ENCODE measurements around the gene LEP. TPM values are rescaled to one million over a fixed set of nuclear protein-coding genes. Genes with fewer than 3 reads are reported as not detected.

LEP gene
- total and polyA plus RNA-seq, 7 experiments from 2014 or later, result 0.10 TPM; not detected in 6

- peaks cover 9 to 35% (median 16%) of the 10 kb centered on the region in 5 donors for H3K27me3 Mint-ChIP-seq
- no peak overlapping the region for H3K27ac Mint-ChIP-seq
These were observed 23.0 kb upstream of the LEP start for GRCh38 chr7:128217967-128218652.

GRCh38 chr7:128219636-128220035, 21.4 kb upstream of the LEP start:
- no peaks in the 10 kb centered on the region for H3K36me3 Mint-ChIP-seq
- H3K4me3 Mint-ChIP-seq, result no peak overlapping the region
- intact Hi-C loops (cut with micrococcal nuclease), result no loop called here
- H3K27ac Mint-ChIP-seq, result no peak overlapping the region
- Histone ChIP-seq H3K27me3 (ENCODE audit: control insufficient read depth in 2 of 2, insufficient read depth in 2 of 2, low read length in 2 of 2) (no peaks in the 10 kb centered on the region), H3K4me3 (ENCODE audit: low read length) (no peak overlapping the region), H3K36me3 (ENCODE audit: control insufficient read depth in 2 of 3, insufficient read depth in 3 of 3, low read length in 3 of 3) (no peaks in the 10 kb centered on the region), H3K9me3 (ENCODE audit: control insufficient read depth in 2 of 3, low read length in 3 of 3) (no peaks in the 10 kb centered on the region), H3K4me1 (ENCODE audit: control insufficient read depth in 2 of 2, insufficient read depth in 2 of 2, low read length in 2 of 2) (no peaks in the 10 kb centered on the region), H3K27ac (ENCODE audit: low read depth, low read length) (no peak overlapping the region)
- ChIA-PET CTCF (no interaction called here), POLR2A (no interaction called here)
- ATAC-seq, result no peak
- peaks cover 5 to 31% (median 13%) of the 10 kb centered on the region in 5 donors for H3K27me3 Mint-ChIP-seq
- H3K9me3 Mint-ChIP-seq, result no peaks in the 10 kb centered on the region
- no peak for DNase-seq
- no peaks in the 10 kb centered on the region for H3K4me1 Mint-ChIP-seq

More at GRCh38 chr7:128217967-128218652, 23.0 kb upstream of the LEP start:
- Histone ChIP-seq H3K9me3 (ENCODE audit: control insufficient read depth in 2 of 3, low read length in 3 of 3) (no peaks in the 10 kb centered on the region), H3K27me3 (ENCODE audit: control insufficient read depth in 2 of 2, insufficient read depth in 2 of 2, low read length in 2 of 2) (no peaks in the 10 kb centered on the region), H3K36me3 (ENCODE audit: control insufficient read depth in 2 of 3, insufficient read depth in 3 of 3, low read length in 3 of 3) (no peaks in the 10 kb centered on the region), H3K4me3 (ENCODE audit: low read length) (no peak overlapping the region), H3K4me1 (ENCODE audit: control insufficient read depth in 2 of 2, insufficient read depth in 2 of 2, low read length in 2 of 2) (no peaks in the 10 kb centered on the region), H3K27ac (ENCODE audit: low read depth, low read length) (no peak overlapping the region)
- POLR2A ChIA-PET, result no interaction called here
- Mint-ChIP-seq H3K9me3 (no peaks in the 10 kb centered on the region), H3K4me1 (no peaks in the 10 kb centered on the region), H3K4me3 (no peak overlapping the region), H3K36me3 (no peaks in the 10 kb centered on the region)
- intact Hi-C loops (cut with micrococcal nuclease), result no loop called here
- DNase-seq, result no peak
- CTCF ChIA-PET, result interaction anchor here (0.7 kb wide), 1 partner anchor 7 kb away, joined by 3 read pairs; no protein-coding TSS in a partner anchor
- ATAC-seq, result no peak

GRCh38 chr7:128221929-128222403, 19.1 kb upstream of the LEP start:
- ATAC-seq (peak; percentile 70), DNase-seq (no peak)
- Mint-ChIP-seq H3K4me3 (peak overlapping the region in 1 of 10 donors; percentile 23), H3K27me3 (peaks cover 10 to 45% (median 18%) of the 10 kb centered on the region in 5 donors), H3K27ac (no peak overlapping the region), H3K4me1 (peaks cover 0 to 2% (median 0%) of the 10 kb centered on the region in 7 donors), H3K9me3 (peaks cover 0 to 4% (median 0%) of the 10 kb centered on the region in 11 donors), H3K36me3 (no peaks in the 10 kb centered on the region)
- ChIA-PET POLR2A (no interaction called here), CTCF (no interaction called here)
- Histone ChIP-seq H3K27me3 (ENCODE audit: control insufficient read depth in 2 of 2, insufficient read depth in 2 of 2, low read length in 2 of 2) (no peaks in the 10 kb centered on the region), H3K4me3 (ENCODE audit: low read length) (no peak overlapping the region), H3K9me3 (ENCODE audit: control insufficient read depth in 2 of 3, low read length in 3 of 3) (no peaks in the 10 kb centered on the region), H3K27ac (ENCODE audit: low read depth, low read length) (no peak overlapping the region), H3K4me1 (ENCODE audit: control insufficient read depth in 2 of 2, insufficient read depth in 2 of 2, low read length in 2 of 2) (no peaks in the 10 kb centered on the region), H3K36me3 (ENCODE audit: control insufficient read depth in 2 of 3, insufficient read depth in 3 of 3, low read length in 3 of 3) (no peaks in the 10 kb centered on the region)
- intact Hi-C loops (cut with micrococcal nuclease), result no loop called here

- H3K36me3 ChIP-seq (ENCODE audit: control insufficient read depth in 2 of 3, insufficient read depth in 3 of 3, low read length in 3 of 3), result no peaks in the 10 kb centered on the region
- ATAC-seq (no peak), DNase-seq (no peak)
- Mint-ChIP-seq H3K4me3 (no peak overlapping the region), H3K27me3 (peaks cover 6 to 38% (median 9%) of the 10 kb centered on the region in 5 donors), H3K9me3 (peaks cover 0 to 4% (median 0%) of the 10 kb centered on the region in 11 donors), H3K4me1 (peaks cover 0 to 2% (median 0%) of the 10 kb centered on the region in 7 donors), H3K36me3 (no peaks in the 10 kb centered on the region), H3K27ac (no peak overlapping the region)
- H3K4me1 ChIP-seq (ENCODE audit: control insufficient read depth in 2 of 2, insufficient read depth in 2 of 2, low read length in 2 of 2), result no peaks in the 10 kb centered on the region
- H3K27me3 ChIP-seq (ENCODE audit: control insufficient read depth in 2 of 2, insufficient read depth in 2 of 2, low read length in 2 of 2), result no peaks in the 10 kb centered on the region
- no peak overlapping the region for H3K27ac ChIP-seq (ENCODE audit: low read depth, low read length)
- H3K4me3 ChIP-seq (ENCODE audit: low read length), result no peak overlapping the region
- POLR2A ChIA-PET, result no interaction called here
- H3K9me3 ChIP-seq (ENCODE audit: control insufficient read depth in 2 of 3, low read length in 3 of 3), result no peaks in the 10 kb centered on the region
- intact Hi-C loops (cut with micrococcal nuclease), result no loop called here
- CTCF ChIA-PET, result no interaction called here
These were observed 14.7 kb upstream of the LEP start for GRCh38 chr7:128226132-128226980.

- Mint-ChIP-seq H3K27me3 (peaks cover 6 to 32% (median 9%) of the 10 kb centered on the region in 5 donors), H3K36me3 (no peaks in the 10 kb centered on the region), H3K4me1 (peaks cover 0 to 2% (median 0%) of the 10 kb centered on the region in 7 donors), H3K4me3 (no peak overlapping the region), H3K27ac (no peak overlapping the region), H3K9me3 (peaks cover 0 to 4% (median 0%) of the 10 kb centered on the region in 11 donors)
- Histone ChIP-seq H3K4me1 (ENCODE audit: control insufficient read depth in 2 of 2, insufficient read depth in 2 of 2, low read length in 2 of 2) (no peaks in the 10 kb centered on the region), H3K4me3 (ENCODE audit: low read length) (no peak overlapping the region), H3K36me3 (ENCODE audit: control insufficient read depth in 2 of 3, insufficient read depth in 3 of 3, low read length in 3 of 3) (no peaks in the 10 kb centered on the region), H3K27ac (ENCODE audit: low read depth, low read length) (no peak overlapping the region), H3K9me3 (ENCODE audit: control insufficient read depth in 2 of 3, low read length in 3 of 3) (no peaks in the 10 kb centered on the region), H3K27me3 (ENCODE audit: control insufficient read depth in 2 of 2, insufficient read depth in 2 of 2, low read length in 2 of 2) (no peaks in the 10 kb centered on the region)
- intact Hi-C loops (cut with micrococcal nuclease), result no loop called here
- DNase-seq (no peak), ATAC-seq (no peak)
- ChIA-PET CTCF (no interaction called here), POLR2A (no interaction called here)
These were observed 13.8 kb upstream of the LEP start for GRCh38 chr7:128227271-128227670.

GRCh38 chr7:128231021-128231420, 10.1 kb upstream of the LEP start:
- DNase-seq (no peak), ATAC-seq (no peak)
- Histone ChIP-seq H3K4me3 (ENCODE audit: low read length) (no peak overlapping the region), H3K36me3 (ENCODE audit: control insufficient read depth in 2 of 3, insufficient read depth in 3 of 3, low read length in 3 of 3) (no peaks in the 10 kb centered on the region), H3K27me3 (ENCODE audit: control insufficient read depth in 2 of 2, insufficient read depth in 2 of 2, low read length in 2 of 2) (no peaks in the 10 kb centered on the region), H3K4me1 (ENCODE audit: control insufficient read depth in 2 of 2, insufficient read depth in 2 of 2, low read length in 2 of 2) (no peaks in the 10 kb centered on the region), H3K27ac (ENCODE audit: low read depth, low read length) (no peak overlapping the region), H3K9me3 (ENCODE audit: control insufficient read depth in 2 of 3, low read length in 3 of 3) (no peaks in the 10 kb centered on the region)
- no peaks in the 10 kb centered on the region for H3K36me3 Mint-ChIP-seq
- H3K4me3 Mint-ChIP-seq, result no peak overlapping the region
- intact Hi-C loops (cut with micrococcal nuclease), result no loop called here
- H3K27me3 Mint-ChIP-seq, result peaks cover 5 to 20% (median 9%) of the 10 kb centered on the region in 5 donors
- POLR2A ChIA-PET, result no interaction called here
- no peak overlapping the region for H3K27ac Mint-ChIP-seq
- peaks cover 0 to 2% (median 0%) of the 10 kb centered on the region in 7 donors for H3K4me1 Mint-ChIP-seq
- CTCF ChIA-PET, result no interaction called here
- H3K9me3 Mint-ChIP-seq, result peaks cover 0 to 4% (median 0%) of the 10 kb centered on the region in 11 donors

All from naive thymus-derived CD4-positive, alpha-beta T cell (primary cell).